HG02759 (cell line): ENCODE results near the gene CLEC16A.
A peak's percentile ranks its signal among the peaks of the same experiment; 100 is the strongest.

ENCODE experiments used
- ATAC-seq: cut with Tn5 transposase; IDR thresholded peaks from one replicate; pipeline ENCODE4 v1.9.1; 2021; ENCODE audit warnings: mild to moderate bottlenecking, moderate library complexity; ENCODE audit not compliant: unreplicated experiment

CLEC16A gene

GRCh38 chr16:11011326-11011725 is 67.0 kb downstream of the CLEC16A start:
- no peak for ATAC-seq

- ATAC-seq: no peak
Measured at GRCh38 chr16:11012841-11013240, 68.5 kb downstream of the CLEC16A start.

GRCh38 chr16:11014136-11014535 is 69.8 kb downstream of the CLEC16A start:
- no peak for ATAC-seq

- no peak for ATAC-seq
Measured at GRCh38 chr16:11015076-11015475, 70.7 kb downstream of the CLEC16A start.

- no peak for ATAC-seq
Measured at GRCh38 chr16:11015607-11016006, 71.2 kb downstream of the CLEC16A start.

- ATAC-seq: no peak
Measured at GRCh38 chr16:11016524-11016988, 72.2 kb downstream of the CLEC16A start.

- no peak for ATAC-seq
Measured at GRCh38 chr16:11016993-11017392, 72.6 kb downstream of the CLEC16A start.

GRCh38 chr16:11017499-11017898 is 73.1 kb downstream of the CLEC16A start:
- ATAC-seq: no peak

GRCh38 chr16:11020388-11020787 is 76.0 kb downstream of the CLEC16A start:
- ATAC-seq: no peak

GRCh38 chr16:11020792-11021551 is 76.6 kb downstream of the CLEC16A start:
- no peak for ATAC-seq

- ATAC-seq: no peak
Measured at GRCh38 chr16:11022002-11022401, 77.6 kb downstream of the CLEC16A start.

- no peak for ATAC-seq
Measured at GRCh38 chr16:11023262-11024039, 79.1 kb downstream of the CLEC16A start.

GRCh38 chr16:11024333-11025053 is 80.1 kb downstream of the CLEC16A start:
- peak; percentile 40 for ATAC-seq

GRCh38 chr16:11025120-11025531 is 80.8 kb downstream of the CLEC16A start:
- peak; percentile 78 for ATAC-seq

GRCh38 chr16:11029948-11030347 is 85.6 kb downstream of the CLEC16A start:
- ATAC-seq: no peak

GRCh38 chr16:11030990-11031510 is 86.7 kb downstream of the CLEC16A start:
- no peak for ATAC-seq

GRCh38 chr16:11032000-11032921 is 87.9 kb downstream of the CLEC16A start:
- ATAC-seq: no peak

- no peak for ATAC-seq
Measured at GRCh38 chr16:11032922-11033291, 88.5 kb downstream of the CLEC16A start.

GRCh38 chr16:11033629-11034420 is 89.5 kb downstream of the CLEC16A start:
- ATAC-seq: no peak
